Epithelial cell of proximal tubule (primary cell): ENCODE results near the gene LMBR1L. TPM values are rescaled to one million over a fixed set of nuclear protein-coding genes. Genes with fewer than 3 reads are reported as not detected.

ENCODE experiments used
- DNase-seq: peaks from one replicate; pipeline ENCODE4 v3.0.0-alpha.2; 2011; ENCODE audit warnings: low read depth
- H3K4me3 ChIP-seq: 2 replicates; pipeline ENCODE4 v1.5.1; 2011; ENCODE audit warnings: low read depth, mild to moderate bottlenecking, low read length
- total RNA-seq: library from RNA; depleted of rRNA; stranded (reverse); fragments of >200 nt; gene quantifications from 2 replicates; pipeline ENCODE4 v1.2.3, GENCODE V29; 2015
- TF ChIP-seq, protein P1 (sequence below): conservative IDR thresholded peaks from 2 replicates; pipeline ENCODE4 v1.5.1; 2012; ENCODE audit warnings: low read depth, mild to moderate bottlenecking, low read length

The LMBR1L gene, protein sequence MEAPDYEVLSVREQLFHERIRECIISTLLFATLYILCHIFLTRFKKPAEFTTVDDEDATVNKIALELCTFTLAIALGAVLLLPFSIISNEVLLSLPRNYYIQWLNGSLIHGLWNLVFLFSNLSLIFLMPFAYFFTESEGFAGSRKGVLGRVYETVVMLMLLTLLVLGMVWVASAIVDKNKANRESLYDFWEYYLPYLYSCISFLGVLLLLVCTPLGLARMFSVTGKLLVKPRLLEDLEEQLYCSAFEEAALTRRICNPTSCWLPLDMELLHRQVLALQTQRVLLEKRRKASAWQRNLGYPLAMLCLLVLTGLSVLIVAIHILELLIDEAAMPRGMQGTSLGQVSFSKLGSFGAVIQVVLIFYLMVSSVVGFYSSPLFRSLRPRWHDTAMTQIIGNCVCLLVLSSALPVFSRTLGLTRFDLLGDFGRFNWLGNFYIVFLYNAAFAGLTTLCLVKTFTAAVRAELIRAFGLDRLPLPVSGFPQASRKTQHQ
- 21.8 and 37.8 TPM in 2 replicates for total RNA-seq

DNA sequence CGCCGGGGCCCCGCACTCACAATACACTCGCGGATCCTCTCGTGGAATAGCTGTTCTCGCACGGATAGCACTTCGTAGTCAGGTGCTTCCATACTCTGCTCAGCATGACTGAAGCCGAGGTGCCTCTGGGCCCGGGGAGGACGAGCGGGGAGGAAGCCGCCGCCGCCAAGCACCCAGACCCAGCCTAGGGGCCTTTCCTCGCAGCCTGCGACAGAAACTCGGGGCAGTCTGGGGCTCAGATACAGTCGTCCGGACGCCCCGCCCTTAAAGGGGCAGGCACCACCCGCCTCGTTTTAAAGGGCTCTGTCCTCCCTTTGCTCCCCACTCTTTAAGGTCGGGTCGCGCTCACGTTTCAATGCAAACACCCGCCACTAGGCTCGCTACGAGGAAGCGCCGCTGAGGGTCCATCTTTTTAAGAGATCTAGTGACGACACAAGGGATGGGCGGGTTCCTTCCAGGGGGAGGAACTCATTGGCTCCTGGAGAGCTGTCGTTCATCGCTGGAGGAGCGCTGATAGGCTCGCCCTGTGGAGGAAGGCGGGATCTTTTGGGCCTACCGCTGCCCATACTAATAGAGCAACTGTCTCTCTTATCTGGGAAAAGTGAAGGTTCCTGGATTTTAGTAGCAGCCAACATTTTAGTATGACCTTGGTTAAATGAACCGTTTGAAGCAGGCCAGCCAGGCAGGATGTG is at the start of gene LMBR1L:
Gene LMBR1L, minus strand, starts transcription at position 384 of the 692 bp plus-strand sequence. Its CDS starts 292 bp downstream, at position 92.
- TF ChIP-seq, protein P1, sequence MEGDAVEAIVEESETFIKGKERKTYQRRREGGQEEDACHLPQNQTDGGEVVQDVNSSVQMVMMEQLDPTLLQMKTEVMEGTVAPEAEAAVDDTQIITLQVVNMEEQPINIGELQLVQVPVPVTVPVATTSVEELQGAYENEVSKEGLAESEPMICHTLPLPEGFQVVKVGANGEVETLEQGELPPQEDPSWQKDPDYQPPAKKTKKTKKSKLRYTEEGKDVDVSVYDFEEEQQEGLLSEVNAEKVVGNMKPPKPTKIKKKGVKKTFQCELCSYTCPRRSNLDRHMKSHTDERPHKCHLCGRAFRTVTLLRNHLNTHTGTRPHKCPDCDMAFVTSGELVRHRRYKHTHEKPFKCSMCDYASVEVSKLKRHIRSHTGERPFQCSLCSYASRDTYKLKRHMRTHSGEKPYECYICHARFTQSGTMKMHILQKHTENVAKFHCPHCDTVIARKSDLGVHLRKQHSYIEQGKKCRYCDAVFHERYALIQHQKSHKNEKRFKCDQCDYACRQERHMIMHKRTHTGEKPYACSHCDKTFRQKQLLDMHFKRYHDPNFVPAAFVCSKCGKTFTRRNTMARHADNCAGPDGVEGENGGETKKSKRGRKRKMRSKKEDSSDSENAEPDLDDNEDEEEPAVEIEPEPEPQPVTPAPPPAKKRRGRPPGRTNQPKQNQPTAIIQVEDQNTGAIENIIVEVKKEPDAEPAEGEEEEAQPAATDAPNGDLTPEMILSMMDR, result peak; percentile 42
- DNase-seq, result peak; percentile 84
- H3K4me3 ChIP-seq, result peak within 1 kb of the TSS; percentile 83

DNA sequence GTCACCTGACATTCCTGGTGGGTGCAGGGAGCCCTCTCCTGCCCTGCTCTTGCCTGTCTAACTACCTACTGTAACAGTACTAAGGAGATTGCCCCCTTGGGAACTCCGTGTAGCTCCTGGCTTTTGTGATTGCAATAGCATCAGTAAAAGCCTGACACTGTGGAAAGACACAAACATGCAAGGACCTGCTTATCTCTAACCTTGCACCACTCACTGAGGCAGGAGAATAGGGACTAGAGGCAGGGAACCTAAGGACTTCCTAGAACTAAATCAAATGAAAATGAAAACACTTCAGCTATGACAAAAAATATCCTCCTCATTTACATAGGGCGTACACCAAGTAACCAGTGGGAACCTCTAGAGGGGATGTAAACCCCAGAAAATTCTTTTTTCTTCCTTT is 49.8 kb upstream of the LMBR1L start:
- TF ChIP-seq, protein P1, result no peak
- H3K4me3 ChIP-seq, result no peak overlapping the region
- no peak for DNase-seq

DNA sequence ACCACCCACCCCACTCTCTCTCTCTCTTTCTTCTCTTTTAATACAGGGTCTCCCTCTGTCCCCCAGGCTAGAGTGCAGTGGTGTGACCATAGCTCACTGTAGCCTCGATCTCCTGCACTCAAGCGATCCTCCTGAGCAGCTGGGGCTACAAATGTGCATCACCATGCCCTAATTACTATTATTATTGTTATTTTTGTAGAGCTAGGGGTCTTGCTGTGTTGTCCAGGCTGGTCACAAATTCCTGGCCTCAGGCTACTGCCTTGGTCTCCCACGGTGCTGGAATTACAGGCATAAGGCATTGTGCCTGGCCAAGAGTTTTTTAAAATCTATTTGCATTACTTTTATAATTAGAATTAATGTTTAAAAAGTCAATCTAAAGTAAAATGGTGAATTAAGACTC is 43.6 kb upstream of the LMBR1L start:
- DNase-seq, result no peak
- H3K4me3 ChIP-seq, result no peak overlapping the region
- TF ChIP-seq, protein P1, result no peak

DNA sequence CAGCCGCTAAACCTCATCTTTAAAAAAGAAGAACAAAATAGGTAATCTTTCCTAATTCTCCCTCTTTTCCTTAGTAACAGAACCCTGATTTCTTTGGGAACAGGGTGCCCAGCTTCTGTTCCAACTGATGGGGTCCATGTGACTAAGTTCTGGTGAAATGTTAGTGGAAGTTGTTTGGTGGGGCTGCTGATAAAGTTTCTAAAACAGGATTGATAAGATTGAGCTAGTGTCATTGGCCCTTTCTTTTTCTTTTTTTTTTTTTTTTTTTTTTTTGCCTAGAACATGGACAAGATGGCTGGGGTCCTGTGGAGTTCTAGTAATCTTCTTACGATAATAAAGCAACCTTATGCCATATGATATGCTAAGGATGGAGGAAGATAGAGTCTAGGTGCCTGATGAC is 36.7 kb upstream of the LMBR1L start:
- TF ChIP-seq, protein P1, result no peak
- DNase-seq, result no peak
- H3K4me3 ChIP-seq, result no peak overlapping the region

DNA sequence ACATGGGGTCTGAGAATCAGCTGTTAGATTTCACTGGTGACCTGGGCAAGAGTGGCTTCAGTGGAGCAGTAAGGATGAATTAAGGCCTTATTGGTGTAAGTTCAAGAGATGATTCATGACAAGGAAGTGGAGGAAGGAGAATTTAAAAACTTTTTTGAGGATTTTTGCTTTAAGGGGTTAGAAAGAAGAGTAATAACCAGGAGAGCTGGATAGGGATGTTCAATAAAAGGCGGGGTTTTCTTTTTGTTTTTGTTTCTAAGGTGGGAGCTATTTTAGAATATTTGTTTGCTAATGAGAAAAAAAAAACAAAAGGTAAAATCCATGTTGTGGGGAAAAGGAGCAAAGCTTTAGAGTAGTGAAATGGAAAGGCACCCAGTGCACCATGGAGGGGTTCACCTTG is 35.8 kb upstream of the LMBR1L start:
- H3K4me3 ChIP-seq, result no peak overlapping the region
- DNase-seq, result no peak

DNA sequence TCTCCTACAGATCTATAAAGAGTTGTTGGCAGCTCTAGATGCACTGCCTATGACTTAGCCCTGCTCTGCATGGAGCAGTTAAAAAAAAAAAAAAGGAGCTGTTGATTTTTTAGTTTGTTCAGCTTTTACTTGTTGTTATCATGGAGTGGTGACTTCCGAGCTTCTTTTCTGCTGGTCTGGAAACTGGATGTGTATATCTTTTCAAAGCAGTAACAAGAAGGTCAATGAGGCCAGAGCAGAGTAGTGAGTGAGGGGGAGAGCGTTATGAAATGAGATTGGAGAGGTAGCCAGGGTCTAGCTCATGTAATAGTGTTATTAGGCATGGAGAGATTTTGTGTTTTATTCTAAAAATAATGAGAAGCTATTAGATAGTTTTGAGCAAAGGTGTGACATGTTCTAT is 33.7 kb upstream of the LMBR1L start:
- DNase-seq, result no peak
- H3K4me3 ChIP-seq, result no peak overlapping the region
- TF ChIP-seq, protein P1, result no peak

More for the DNA sequence above, 35.8 kb upstream of the LMBR1L start:
- TF ChIP-seq, protein P1, result no peak

DNA sequence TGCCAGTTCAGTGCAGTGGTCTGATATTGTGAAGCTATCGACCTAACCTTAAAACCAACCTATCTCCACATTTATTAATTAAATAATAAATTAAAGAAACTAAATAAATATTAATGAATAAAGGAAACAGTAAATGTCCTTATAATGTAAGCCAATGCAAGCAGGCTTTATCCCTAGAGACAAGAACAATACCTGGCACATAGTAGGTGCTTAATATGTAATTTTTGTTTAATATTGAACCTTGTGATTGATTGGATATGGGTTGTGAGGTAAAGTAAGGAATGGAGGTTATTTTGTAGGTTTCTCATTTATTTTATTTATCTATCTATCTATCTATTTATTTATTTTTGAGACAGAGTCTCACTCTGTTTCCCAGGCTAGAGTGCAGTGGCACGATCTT is 28.4 kb upstream of the LMBR1L start:
- no peak overlapping the region for H3K4me3 ChIP-seq
- TF ChIP-seq, protein P1, result no peak
- DNase-seq, result no peak
